ENCODE measurements around the gene TIGD3.

The TIGD3 gene, protein sequence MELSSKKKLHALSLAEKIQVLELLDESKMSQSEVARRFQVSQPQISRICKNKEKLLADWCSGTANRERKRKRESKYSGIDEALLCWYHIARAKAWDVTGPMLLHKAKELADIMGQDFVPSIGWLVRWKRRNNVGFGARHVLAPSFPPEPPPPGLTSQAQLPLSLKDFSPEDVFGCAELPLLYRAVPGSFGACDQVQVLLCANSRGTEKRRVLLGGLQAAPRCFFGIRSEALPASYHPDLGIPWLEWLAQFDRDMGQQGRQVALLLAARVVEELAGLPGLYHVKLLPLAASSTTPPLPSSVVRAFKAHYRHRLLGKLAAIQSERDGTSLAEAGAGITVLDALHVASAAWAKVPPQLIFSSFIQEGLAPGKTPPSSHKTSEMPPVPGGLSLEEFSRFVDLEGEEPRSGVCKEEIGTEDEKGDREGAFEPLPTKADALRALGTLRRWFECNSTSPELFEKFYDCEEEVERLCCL

DNA sequence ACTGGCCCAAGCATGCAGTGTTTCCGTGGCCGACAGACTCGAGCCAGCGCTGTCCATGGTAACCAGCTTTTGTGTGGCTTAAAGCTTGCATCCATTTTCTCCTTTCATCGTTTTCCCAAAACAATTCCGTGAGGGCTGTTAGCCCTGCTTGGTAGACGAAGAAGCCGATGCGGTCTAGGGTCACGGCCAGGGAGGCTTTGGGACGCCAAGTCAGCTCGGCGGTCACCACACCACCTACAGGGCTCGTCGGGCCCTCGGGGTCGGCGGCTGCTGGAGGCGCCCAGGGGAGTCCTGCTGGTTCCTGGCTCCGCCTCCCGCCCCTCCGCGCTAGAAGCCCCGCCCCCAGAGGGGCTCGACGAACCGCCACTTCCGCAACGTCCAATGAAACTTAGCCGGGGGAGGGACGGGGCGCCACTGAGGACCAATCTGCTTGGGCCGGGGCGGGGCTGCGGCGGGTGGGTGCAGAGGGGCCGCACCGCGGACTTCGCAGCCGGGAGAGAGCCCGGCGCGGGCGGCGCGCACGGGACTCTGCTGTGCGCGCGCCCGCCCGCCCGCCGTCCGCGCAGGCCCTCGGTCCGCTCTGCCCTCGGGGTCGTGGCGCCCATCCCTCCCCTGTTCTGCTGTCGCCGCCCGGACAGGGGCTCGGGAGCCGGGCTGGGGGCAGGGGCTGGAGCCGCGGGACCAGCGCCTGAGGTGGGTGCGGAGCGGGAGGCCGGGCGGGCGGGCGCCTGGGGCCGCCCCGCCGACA is at the start of gene TIGD3:
TIGD3 (plus strand) TSS at position 487 of the 748 bp plus-strand sequence. CDS start 1,058 bp downstream, outside the sequence.
- DNase-seq (ENCODE audit: low spot score), result peak; percentile 97

DNA sequence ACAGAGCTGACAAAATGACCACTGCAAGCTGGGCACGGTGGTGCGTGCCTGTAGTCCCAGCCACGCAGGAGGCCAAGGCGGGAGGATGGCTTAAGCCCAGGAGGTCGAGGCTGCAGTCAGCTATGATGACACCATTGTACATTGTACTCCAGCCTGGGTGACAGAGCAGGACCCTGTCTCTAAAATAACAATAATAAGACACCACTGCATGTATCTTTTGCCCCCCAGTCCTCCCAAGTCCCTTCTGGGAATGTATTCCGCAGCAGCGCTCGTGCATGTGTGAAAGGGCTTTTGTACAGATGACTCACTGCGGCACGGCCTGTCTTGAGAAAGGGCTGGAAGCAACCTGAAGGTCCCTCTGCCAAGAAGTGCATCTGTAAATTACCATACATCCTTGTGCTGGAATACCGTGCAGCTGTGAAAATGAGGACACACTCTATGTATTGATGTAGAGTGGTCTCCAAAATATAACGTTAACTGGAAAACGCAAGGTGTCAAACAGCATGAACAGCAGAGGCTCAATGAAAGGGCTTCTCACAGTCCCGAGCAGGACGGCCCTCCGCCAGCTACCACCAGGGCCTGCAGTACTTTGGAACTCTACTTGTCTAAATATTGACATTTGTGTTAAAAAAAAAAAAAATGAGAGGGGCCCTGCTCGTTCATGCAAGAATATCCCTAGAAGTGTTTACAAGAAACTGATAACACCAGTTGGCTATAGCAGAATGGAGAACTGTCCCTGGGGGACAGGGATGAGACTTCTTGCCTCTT is 48.9 kb upstream of the TIGD3 start:
- no peak for DNase-seq (ENCODE audit: low spot score)

DNA sequence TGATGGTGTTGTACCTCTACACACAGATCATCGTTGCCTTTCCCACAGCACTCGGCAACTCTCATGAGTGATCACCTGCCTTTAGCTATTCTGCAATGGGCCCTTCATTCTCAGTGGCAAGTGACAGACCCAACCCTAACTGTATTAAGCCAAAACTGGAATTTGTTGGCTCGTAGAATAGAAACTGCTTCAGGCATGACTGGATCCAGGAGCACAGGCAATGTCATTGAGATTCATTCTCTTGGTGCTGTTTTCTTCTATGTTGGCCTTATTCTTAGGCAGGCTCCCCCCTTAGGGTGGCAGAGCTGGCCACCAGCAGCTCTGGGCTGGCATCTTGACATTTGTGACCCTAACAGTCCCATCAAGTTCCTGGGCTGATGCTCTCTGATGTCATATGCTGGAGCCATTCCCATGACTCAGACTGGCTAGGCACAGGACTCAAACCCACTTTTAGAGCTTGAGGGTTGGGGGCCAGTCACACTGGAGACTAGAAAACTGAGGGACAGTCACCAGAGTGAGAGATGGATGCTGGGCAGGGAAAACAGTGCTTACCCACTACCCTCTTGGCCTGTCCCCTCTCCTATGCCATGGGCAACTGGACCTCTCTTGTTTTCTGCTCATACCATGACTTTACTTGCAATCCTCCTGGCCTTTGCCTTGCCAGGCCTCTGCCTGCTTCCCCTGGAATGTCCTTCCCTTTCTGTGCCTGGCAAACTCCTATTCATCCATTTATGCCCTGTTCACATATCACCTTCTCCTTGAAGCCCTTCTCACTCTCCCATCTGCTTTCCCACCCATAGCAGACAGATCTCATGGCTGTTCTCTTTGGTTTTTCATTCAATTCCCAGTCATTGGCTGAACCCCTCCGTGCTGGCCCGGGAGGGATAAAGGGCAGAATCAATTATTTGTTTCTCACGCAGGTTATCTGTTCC is 47.0 kb upstream of the TIGD3 start:
- DNase-seq (ENCODE audit: low spot score), result no peak

DNA sequence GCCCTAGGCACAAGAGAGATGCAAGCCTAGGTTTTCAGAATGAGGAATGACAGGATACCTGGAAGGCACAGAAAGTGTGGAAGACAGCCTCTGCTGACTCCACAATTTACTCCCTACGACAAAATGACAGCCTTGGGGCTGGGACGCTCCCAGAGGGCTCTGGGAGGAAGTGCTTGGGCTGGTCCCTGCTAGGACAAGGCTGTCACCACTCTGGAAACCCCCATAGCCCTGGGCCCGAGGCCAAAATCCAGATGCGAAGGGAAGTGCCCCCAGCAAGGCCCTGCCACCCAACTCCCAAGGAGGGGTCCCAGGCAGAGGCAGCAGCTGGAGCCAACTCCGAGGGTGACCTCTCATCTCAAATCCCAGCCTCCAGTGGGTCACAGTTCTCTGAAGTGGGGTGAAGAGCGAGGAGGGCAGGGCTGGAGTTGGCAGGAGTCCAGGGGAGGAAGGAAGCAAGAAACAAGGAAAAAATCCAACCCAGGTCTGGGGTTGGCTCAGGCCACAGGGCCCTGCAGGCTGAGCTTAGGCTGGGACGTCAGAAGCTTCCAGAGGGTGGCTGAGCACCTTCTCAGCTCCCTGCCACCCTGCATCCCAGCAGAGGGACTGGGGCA is 46.2 kb upstream of the TIGD3 start:
- no peak for DNase-seq (ENCODE audit: low spot score)

DNA sequence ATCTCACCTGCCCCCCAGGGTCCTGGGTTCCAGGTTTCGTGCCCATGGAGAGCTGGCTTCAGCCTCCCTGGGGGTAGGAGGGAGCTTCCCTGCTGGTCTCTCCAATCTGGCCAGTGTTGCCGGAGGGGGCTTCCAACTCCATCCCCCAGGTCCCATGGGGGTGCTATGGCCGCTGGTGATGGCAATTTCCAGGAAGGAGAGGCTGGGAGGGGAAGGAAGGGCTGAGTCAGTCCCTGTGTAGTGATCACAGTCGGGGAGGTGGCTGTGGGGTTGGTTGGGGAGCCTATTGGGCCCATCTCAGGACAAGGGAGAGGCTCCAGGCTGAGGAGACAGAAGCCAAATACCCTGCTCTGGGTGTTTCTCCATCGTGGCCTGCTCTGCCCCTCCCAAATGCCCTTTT is 45.5 kb upstream of the TIGD3 start:
- DNase-seq (ENCODE audit: low spot score), result no peak

DNA sequence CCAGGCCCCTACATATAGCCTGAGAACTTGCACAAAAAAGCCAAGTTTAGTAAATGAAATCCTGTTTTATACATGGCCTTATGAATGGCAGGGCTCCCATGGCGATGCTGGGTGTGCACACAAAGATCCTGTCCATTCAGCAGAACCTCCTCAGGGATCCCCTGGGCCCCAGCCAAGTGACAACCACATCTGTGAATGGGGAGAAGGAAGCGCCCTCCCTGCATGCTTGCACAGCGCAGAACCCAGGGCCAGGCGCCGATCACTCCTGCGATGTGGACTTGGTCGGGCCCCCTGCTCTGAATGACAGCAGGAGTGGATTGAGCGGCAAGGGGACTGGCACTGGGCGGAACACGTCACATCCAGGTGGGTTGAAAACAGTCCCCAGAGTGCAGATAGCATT is 44.3 kb upstream of the TIGD3 start:
- DNase-seq (ENCODE audit: low spot score), result no peak

DNA sequence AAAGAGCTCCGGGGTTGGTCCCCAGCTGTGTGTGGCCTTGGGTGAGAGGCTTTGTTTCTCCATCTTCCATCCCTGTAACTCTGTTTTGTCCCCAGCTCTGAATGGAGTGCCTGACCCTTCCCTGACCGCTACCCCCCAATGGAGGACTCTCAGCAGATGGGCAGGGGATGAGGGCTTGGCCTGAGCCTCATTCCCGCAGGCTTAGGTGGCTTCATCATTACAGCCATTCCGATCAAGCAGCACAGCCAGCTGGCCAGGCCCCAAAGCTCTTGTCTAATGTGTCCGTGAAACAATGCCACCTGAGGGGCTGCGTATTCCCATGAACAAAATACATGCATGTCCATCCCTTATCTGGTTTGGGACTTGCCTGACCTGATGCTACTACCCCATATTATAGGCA is 43.8 kb upstream of the TIGD3 start:
- no peak for DNase-seq (ENCODE audit: low spot score)

DNA sequence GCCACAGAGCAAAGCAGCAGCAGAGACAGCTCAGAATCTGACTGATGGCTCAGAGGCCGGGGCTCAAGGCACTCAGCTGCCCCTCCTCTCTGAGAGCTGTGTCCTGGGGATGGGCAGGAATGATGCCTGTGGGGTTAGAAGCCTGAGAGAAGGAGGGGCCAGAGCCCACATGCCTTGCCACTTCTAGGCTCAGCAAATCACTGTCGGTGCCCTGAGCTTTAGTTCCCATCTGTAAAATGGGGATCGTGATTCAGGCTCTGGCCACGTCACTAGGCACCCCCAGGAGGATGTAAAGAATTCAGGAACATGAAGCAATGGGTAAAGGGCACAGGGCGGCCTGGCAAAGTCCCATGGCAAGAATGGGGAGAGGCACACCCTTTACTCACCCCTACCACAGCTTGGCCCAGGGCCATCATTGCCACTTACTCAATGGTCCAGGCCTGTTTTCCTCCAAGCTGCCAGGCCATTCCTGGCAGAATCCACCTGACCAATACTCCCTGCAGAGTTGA is 43.3 kb upstream of the TIGD3 start:
- no peak for DNase-seq (ENCODE audit: low spot score)

DNA sequence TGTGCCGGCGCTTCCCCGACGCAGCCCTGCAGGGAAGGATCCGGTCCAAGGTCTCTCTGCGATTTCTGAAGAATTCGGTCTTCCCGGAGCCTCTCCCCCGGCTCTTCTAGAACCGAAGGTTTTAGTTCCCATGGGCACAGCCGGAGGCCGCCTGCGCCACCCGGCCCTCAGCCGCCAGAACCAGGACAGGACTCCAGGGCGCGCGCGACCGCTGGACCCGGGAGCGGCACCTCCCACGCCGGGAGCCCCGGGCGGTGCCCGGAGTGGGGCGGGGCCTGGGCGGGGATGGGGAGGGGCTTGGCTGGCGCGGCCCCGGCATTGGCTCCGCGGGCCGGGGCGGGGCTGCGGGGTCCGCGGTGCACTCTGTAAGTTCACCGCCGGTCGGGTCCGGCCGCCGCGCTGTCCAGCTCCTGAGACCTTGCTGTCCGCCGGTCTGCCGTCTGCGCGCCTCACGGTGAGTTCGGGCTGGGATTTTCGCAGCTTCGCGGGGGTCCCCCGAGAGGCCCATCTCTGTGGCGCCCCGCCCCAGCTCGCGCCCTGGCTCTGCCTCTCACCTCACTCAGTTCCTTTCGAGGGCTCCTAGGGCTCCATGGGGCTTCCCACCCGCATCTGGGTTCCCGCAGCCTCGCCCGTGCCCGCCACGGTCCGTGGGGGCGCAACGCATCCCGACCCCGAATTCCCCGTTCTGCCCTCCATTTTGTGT is 39.9 kb upstream of the TIGD3 start, which contains the start of gene CDC42EP2:
CDC42EP2 (plus strand) TSS at position 366 of the 703 bp plus-strand sequence. CDS start 6,033 bp downstream, outside the sequence.
- DNase-seq (ENCODE audit: low spot score), result peak; percentile 63

DNA sequence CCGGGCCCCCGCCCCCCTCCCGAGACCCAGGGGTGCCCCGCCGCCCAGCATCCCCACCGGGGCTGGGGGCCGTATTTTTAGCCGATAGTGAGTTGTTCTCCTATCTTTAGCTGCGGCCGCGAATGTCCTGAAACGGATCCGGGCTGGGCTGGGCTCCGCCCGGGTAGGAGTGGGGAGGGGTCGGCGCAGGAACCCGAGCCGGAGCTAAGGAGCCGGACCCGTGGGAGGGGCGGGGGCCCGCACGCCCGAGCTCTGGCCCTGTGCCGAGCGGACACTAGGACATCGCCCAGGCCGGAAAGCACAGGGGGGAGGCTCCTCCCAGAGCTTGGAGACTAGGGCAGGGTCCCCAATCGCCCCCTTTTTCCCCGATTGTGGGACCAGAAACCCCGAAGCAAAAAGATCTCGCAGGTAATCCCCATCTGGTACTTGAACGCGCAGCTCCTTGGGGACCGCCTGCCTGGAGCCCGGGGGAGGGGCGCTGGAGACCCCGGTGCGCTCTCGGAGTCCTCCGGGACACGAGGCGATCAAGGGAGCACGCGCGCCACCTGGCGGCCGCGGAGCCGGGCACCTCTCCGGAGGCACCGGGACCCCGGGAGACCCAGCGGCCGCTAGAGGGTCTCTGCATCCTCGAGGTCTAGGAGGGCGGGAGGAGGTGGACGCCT is 39.2 kb upstream of the TIGD3 start:
- DNase-seq (ENCODE audit: low spot score), result peak; percentile 72

DNA sequence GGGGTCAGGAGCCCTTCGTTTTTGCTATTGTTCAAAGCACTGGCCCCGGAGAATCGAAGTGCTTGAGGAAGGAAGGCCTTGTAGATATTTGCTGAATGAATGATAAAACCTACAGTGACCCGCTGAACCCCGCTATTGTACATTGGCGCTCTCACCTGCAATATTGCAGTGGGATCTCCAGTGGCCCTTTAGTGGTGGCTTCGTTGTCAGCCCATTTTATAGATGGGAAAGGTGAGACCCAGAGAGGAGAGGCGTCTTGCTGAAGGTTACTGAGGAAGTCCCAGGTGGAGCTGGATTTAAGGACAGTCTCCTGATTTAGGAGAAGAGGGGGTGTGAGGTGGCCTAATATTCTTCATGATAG is 38.7 kb upstream of the TIGD3 start:
- no peak for DNase-seq (ENCODE audit: low spot score)

DNA sequence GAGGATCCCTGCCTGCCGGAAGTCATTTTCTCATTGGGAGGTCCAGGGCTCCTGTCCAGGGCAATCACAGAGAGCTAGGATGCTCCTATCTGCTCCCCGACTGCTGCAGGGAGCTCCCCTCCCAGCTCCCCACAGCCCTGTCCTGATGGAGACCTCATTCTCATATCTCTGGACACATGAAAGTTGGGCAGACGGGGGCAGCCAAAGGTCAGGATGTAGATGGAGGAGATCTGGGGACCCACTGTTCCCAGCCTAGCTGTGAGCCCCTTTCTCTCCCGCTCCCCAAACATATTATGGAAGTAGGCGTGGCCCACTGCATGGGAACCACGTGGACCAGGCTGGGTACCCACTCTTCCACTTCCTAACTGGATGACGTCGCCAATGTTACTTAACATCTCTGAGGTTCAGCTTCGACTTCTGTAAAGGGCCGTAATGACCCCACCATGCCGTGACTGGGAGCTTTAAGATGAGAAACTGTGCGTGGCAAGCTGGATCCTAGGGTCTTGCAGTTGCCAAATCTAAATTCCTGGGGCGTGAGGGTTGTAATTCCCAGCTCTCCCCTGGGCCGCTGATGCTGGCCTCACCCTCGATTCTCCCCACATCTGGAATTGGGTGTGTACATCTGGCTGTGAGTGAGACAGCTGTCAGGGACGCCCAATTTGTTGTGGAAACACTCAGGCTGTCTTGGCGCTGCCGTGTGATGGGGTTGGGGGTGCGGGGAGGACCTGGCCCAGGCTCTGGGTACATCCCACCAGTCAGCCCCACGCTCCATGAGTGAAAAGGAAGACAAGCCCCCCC is 38.1 kb upstream of the TIGD3 start:
- no peak for DNase-seq (ENCODE audit: low spot score)

DNA sequence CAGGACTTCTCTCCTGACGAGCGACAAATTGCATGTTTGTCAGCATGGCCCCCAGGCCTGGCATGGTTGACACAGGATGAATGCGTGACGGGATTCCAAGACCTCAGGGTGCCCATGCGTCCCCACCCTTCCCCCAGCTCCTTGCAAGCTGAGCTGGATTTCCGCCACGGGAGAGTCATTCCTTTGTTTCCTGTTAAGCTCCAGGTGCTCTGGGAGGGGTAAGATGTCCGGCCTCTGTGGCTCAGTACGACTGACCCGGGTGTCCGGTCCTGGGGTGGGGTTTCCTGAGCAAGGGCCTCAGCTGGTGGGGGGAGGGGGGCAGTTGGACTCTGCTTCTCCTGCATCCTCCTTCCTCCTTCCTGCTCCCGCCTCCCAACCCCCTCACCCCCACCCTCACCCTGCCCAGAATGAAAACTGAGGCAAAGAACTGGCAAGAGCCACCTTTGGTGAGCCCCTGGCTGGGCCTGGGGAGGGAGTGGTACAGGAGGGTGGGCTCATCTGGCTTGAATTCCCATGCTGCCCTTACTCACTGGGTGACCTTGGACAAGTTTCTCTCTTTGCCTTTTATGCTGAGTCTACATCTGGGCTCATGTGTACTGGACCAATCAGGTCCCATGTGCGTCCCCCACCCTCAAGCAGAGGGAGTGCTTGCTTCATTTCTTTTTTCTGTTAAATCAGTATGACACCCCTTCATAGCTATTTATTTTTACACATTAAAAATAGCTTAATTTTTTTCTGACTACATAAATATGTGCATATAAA is 37.3 kb upstream of the TIGD3 start:
- no peak for DNase-seq (ENCODE audit: low spot score)

DNA sequence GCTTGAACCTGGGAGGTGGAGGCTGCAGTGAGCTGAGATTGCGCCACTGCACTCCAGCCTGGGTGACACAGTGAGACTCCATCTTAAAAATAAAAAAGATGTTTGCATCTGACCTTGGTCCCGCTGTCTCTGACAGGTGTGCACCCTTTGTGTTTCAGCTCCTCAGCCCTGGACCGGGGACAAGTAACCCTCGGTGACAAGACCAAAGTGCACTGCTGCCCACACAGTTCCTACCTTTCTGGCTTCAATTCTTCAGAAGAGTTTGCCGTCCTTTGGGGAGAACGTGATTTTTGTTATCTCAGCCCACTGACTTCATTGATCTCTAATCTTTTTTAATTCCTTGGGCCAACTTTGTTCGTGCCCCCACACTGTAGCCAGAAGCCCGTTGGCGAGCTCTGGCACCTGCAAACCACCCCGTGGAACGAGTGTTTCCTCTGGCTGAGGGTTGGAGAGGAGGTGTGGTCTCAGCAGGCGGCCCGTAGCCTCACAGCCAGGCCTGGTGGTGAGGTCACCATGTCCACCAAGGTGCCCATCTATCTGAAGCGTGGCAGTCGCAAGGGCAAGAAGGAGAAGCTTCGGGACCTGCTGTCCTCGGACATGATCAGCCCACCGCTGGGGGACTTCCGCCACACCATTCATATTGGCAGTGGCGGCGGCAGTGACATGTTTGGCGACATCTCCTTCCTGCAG is 34.0 kb upstream of the TIGD3 start:
- DNase-seq (ENCODE audit: low spot score), result no peak

DNA sequence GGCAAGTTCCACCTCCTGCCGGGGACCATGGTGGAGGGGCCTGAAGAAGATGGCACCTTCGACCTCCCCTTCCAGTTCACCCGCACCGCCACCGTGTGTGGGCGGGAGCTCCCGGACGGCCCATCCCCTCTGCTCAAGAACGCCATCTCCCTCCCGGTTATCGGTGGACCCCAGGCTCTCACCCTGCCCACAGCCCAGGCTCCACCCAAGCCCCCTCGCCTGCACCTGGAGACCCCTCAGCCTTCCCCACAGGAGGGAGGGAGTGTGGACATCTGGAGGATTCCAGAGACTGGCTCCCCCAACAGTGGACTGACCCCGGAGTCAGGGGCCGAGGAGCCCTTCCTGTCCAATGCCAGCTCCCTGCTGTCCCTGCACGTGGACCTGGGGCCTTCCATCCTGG is 33.5 kb upstream of the TIGD3 start:
- DNase-seq (ENCODE audit: low spot score), result no peak

DNA sequence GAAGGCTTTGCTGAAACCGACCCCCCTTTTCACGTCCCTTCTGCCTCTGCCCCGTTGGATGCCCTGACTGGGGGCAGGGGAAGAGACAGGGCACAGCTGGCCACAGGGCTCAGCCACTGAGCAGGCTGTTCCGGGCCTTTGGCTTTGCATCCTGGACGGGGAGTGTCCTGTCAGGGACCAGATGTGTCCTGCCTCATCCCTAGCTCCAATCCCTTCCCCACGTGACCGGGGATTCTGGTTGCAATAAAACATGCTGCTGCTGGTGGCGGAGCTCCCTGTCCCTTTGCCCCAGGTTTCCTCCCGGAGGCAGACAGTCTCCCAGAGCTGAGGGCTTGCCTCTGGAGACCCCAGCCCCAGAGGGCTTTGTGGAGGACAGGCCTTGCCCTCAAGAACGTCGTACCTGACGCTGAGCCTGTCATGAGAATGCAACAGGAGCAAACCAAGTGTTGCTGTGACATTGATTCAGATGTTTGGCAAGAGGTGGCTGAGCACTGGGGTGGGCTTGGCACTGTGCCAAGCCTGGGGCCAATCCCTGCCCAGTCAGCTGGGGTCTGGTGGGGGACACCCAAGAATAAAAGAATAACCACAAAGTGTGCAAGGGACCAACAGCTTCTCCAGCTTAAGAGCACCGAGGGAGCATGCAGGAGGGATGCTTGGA is 32.6 kb upstream of the TIGD3 start:
- no peak for DNase-seq (ENCODE audit: low spot score)

DNA sequence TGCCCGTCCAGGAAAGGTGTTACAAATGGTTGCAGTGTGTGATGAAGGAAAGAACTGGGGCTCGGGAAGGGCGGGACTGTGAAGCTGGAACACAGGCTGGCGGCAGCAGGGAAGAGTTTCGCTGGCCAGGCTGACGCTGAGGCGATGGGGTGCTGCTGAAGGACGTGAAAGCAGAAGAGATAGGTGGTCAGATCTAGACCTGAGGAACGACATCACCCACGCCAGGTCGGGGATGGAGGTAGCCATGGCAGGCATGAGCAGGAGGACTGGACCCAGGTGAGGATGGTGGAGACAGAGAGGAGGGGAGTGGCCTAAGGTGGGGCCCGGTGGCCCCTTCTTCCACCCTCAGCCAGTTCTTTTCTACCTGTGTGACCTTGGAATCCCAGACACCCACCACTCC is 30.7 kb upstream of the TIGD3 start:
- DNase-seq (ENCODE audit: low spot score), result no peak
